Measurements from ENCODE around the gene PIP4K2C.
"Not testable (repeated sequence)": the region's sequence is repeated elsewhere in the genome, so short reads cannot be mapped to it uniquely, and the experiment has no call there.

The PIP4K2C gene

DNA sequence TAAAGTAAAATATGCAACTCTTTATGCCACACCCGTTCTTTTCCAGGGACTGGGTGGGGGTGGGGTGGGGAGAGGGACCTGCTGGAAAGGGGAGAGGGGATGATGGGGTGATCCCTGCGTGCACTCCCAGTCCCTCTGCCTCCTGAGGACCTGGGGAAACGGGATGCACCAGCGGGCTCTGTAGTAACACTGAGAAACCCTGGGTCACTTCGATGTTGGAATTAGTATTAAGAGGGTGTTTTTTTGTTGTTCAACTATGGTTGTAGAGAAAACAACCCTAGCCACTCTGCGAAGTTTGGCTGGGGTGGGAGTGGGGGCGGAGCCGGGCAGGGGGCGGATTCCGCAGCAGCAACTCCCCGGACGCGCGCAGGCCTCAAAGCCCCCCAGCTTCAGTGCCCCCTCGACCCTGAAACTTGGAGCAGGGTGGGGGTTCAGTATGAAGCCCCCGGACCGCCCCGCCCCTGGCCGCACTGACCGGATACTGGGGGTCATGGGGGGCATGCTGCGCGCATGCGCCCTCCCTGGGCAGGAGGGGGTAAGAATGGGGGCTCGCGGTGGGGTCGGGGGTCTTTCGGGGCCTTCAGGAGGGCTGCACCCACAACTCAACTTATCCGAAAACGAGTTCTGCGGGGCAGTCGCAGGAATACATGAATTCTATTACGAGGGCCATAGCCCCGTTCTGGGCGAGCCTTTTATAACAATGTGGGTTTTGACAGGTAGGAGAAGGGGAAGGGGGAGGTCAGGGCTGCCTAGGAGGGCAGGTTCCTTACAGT is 19.0 kb downstream of the PIP4K2C start:
- DNase-seq (ENCODE audit: low read depth): no peak

DNA sequence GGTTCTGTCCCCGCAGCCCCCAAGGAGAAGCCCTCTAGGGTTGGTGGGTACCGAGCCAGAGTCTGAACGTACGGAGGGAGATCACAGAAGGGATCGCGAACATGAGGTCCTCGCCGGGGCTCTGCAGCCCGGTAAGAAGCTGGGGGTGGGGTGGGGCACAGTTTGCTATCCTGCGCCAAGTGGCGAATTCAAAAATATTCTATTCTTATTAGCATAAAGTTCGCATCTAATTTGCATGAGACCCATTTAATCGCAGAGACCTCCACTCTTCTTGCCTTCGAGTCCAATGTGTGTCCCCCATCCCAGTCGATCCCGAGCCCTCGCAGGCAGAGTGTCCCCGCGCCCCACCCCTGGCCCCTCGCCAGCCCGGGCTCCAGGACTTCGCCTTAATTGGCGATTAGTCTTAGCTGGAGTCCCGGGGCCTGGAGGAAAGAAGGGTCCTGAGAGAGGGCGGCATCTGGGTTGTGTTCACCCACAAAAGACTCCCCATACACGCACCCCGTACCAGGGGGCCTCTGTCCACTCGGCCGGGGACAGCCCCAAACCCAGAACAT is 19.6 kb downstream of the PIP4K2C start:
- no peak for DNase-seq (ENCODE audit: low read depth)

DNA sequence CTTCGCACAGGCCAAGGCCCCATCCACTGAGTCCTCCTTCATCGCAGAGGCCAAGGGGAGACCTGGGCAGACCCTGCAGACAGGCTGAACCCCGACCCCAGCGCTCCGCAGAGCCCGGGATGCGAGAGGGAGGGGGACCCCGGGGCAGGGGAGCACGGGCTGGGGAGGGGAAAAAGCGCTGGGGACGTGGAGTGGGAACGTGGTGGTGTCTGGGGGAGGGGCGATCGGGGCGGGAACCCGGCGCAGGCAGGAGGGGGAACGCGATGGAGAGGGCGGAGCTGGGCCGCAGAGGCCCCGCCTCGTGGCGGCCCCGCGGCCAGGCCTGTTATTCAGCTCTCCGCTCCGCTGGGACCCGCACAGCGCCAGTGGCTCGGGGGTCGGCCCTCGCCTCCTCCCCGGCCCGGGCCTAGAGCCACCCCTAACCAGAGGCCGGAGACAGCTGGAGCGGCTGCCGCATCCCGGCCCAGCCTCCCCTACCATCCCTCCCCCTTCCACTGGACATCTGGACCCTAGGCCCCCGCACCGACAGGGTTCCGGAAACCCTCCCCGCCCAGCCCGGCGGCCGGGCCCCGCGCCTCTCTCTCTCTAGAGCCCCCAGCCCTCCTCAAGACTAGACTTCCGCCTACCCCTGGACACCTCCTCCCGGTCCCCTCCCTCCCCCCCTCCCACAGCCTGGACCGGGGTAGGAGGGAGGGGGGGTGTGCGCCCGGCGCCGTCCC is 20.3 kb downstream of the PIP4K2C start, which contains the start of gene ARHGEF25:
ARHGEF25 (plus strand) TSS at position 328 of the 719 bp plus-strand sequence. CDS start 460 bp downstream, outside the sequence.
- DNase-seq (ENCODE audit: low read depth): peak; percentile 30

DNA sequence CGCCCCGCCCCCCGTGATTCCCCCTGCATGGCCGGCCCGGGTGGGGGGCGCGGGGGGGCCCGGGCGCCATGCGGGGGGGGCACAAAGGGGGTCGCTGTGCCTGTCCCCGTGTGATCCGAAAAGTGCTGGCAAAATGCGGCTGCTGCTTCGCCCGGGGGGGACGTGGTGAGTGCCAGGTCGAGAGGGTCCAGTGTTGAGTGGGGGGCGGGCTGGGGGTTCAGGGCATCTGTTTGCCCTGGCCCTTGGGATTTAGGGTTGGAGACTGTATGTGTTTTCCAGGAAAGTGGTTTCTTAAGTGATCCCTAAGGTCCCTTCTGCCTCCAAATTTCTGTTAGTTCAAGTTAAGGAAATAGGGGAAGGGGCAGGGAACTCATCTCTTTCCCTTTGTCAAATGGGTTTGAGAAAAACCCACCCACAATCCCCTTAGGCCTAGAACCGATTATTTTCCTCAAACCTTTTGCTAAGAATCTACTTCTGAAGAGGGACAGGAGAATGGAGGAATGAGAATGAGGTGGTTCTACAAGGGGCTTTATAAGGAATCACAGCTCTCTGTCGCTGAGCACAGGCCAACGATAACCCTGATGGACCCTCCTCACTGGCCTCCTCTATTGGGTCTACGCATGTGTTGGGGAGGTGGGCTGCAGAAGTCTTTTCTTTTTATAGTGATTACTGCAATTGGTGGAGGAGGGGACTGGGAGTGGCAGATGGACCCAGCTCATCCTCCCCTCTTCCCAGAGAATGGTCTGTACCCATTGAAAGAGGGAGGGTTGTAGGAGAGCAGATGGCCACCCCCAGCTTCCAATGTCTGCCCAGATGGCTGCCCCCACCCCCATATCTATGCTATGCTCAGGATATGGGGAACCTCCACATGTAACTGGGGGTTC is 21.1 kb downstream of the PIP4K2C start:
- DNase-seq (ENCODE audit: low read depth): no peak

DNA sequence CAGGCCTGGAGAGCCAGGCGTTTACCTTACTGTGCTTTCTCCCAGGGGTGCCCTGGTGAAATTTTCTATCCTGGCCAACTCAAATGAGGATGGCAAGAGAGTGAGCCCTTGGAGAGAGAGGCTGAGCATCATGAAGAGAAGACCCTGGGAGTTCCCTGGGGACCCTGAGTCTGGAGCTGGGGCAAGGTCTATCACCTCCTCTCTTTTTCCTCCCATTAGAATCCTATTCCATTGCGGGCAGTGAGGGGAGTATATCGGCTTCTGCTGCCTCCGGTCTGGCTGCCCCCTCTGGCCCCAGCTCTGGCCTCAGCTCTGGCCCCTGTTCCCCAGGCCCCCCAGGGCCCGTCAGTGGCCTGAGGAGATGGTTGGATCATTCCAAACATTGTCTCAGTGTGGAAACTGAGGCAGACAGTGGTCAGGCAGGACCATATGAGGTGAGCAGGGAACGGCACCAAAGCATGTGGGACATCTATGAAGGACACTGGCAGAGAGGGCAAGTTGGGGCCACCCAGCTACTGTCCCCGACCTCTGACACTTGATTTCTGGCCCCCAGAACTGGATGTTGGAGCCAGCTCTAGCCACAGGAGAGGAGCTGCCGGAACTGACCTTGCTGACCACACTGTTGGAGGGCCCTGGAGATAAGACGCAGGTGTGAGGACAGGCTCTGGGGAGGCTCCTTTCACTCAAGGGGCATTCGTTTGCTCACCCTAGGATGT is 21.9 kb downstream of the PIP4K2C start:
- no peak for DNase-seq (ENCODE audit: low read depth)

DNA sequence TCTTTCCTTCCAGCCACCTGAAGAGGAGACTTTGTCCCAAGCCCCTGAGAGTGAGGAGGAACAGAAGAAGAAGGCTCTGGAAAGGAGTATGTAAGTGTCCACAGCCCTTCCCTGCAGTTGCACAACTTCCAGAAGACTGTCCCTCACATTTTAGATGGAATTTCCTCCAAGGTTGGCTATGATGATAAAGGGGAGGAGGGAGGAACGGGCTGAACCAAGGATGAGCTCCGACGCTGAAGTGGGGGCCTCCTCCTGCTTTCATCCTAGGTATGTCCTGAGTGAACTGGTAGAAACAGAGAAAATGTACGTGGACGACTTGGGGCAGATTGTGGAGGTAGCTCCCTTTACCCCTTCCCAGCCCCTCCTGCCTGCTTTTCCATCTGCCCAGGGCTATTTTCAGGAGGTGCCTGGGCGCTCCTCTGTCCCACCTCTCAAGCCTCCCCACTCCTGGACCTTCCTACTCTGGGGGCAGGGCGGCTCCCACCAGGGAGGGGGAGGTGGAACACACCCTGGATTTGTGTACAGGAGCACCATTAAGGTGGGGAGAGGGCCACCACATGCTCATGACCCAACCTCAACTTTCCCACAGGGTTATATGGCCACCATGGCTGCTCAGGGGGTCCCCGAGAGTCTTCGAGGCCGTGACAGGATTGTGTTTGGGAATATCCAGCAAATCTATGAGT is 22.6 kb downstream of the PIP4K2C start:
- DNase-seq (ENCODE audit: low read depth): no peak

DNA sequence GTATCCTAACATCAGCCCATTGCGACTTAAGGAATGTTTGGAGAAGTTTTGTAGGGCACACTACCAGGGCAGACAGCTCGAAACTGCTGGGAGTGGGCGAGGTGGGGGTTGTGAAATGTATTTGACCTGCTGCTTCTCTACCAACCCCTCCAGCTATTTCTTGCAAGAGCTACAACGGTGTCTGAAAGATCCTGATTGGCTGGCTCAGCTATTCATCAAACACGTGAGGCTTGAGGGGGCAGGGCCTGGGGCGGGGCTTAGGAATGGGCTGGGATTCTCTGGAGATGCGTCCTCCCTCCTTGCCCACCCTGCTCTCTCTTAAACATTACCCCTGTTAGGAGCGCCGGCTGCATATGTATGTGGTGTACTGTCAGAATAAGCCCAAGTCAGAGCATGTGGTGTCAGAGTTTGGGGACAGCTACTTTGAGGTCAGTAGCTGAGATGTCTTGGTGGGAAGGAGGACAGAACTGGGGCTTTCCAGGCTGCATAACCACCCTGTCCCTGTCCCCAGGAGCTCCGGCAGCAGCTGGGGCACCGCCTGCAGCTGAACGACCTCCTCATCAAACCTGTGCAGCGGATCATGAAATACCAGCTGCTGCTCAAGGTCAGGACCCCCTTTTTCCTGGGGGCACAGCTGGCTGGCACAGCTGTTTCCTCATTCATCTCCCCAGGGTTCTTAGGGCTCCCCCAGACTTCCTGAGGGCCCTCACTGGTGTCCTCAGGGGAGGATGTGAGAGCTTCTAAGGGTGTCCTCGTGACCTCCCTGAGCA is 23.4 kb downstream of the PIP4K2C start:
- no peak for DNase-seq (ENCODE audit: low read depth)

DNA sequence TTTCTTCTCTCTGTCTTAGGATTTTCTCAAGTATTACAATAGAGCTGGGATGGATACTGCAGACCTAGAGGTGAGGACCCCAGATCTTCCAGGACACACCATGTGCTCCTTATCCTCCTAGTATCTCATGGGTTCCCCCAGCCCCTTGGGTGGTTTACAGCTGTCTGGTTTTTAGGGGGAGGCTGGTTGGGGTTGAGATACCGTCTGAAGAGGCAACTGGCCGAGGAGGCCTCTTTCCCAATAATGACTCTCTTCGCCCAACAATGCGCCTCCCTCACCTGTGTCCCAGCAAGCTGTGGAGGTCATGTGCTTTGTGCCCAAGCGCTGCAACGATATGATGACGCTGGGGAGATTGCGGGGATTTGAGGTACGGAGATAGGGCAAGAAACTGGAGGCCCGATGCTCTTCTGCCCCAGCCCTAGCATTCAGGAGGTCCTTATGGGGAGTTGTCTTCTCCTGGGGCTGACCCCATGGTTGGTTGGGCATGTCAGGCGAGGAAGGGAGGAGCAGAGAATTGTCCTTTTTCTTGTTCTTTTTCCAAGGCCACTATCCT is 24.0 kb downstream of the PIP4K2C start:
- no peak for DNase-seq (ENCODE audit: low read depth)

DNA sequence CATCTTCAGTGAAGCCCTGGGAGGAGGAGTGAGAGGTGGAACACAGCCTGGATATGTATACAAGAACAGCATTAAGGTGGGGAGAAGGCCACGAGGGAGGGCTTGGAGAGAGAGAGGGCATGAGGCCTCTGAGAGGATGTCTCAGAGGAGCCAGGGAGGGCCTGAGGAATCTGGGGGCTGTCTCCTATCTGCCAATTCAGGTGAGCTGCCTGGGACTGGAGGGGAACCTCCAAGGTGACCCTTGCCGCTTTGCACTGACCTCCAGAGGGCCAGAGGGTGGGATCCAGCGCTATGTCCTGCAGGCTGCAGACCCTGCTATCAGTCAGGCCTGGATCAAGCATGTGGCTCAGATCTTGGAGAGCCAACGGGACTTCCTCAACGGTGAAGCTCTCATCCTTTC is 24.6 kb downstream of the PIP4K2C start:
- no peak for DNase-seq (ENCODE audit: low read depth)

DNA sequence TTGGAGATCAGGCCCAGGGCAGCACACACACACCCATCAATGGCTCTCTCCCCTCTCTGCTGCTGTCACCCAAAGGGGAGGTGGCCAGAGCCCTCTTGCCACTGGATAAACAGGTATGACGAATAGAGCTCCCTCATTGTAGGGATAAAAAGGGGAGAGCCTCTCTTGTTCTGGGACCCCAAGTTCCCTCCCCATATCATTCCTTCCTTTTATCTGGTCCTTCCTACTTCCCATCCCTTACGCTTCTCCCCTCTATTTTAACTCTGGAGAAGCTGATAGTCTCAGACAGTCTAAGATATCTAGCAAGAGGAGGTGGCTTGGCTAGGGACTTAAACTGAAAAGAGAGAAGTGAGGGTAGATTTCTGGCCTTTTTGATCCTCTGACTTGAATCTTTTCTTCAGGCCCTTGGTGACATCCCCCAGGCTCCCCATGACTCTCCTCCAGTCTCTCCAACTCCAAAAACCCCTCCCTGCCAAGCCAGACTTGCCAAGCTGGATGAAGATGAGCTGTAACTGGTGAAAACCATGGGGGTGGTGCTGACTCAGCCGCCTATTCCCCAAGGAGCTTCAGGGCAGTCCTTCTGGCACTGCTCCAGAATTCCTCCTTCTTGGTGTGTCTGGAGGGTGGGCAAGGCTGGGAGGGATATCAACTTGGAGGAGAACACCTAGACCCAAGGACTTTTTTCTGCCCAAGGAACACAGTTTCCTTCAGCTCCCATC is 25.6 kb downstream of the PIP4K2C start:
- DNase-seq (ENCODE audit: low read depth): no peak

DNA sequence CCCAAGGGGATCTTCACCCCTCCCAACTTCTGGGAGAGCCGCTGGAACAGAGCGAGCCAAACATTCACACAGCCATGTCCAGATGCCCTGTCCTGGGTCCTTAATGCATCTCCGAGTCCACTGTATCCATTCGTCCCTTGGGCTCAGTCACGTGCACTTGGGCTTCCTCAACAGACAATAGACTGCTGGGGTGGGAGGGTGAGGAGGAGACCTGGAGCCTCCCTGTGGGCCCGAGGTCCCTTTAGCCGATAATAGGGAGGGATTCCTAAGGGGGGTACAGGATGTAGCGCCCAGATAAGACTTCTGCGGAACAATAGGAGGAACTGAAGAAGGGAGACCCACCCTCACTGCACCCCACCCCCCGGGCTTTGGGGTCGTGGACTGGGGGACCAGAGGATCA is 26.9 kb downstream of the PIP4K2C start:
- DNase-seq (ENCODE audit: low read depth): no peak

DNA sequence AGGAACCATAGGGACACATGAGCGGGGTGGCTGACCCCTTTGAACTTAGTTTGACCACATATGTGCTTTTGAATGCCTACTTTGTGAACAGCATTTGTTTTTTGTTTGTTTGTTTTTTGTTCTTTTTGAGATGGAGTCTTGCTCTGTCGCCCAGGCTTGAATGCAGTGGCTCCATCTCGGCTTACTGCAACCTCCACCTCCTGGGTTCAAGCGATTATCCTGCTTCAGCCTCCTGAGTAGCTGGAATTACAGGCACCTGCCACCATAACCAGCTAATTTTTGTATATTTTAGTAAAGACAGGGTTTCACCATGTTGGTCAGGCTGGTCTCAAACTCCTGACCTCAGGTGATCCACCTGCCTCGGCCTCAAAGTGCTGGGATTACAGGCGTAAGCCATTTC is 27.4 kb downstream of the PIP4K2C start:
- DNase-seq (ENCODE audit: low read depth): not testable (repeated sequence)

DNA sequence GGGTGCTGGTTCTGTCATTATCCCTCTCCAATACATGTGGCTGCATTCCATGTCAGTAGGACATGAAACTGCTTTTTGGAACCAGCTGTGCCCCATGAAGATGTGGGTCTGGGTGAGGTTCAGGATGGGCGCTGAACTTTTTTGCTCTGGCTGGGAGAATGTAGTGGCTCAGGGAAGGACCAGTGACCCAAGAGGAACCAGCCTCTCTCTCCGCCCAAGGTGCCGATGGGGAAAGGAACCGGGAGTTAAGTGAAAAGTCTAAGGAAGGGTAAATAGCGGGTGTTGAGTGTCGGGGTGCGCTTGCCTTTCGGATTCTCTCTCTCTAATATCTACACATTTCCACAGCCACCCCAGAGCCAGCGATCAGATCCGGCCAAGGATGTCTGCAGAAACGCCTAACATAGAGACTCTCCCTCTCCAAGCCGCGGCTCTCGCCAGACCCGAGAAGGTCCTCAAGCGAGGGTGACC is 28.0 kb downstream of the PIP4K2C start:
- no peak for DNase-seq (ENCODE audit: low read depth)

DNA sequence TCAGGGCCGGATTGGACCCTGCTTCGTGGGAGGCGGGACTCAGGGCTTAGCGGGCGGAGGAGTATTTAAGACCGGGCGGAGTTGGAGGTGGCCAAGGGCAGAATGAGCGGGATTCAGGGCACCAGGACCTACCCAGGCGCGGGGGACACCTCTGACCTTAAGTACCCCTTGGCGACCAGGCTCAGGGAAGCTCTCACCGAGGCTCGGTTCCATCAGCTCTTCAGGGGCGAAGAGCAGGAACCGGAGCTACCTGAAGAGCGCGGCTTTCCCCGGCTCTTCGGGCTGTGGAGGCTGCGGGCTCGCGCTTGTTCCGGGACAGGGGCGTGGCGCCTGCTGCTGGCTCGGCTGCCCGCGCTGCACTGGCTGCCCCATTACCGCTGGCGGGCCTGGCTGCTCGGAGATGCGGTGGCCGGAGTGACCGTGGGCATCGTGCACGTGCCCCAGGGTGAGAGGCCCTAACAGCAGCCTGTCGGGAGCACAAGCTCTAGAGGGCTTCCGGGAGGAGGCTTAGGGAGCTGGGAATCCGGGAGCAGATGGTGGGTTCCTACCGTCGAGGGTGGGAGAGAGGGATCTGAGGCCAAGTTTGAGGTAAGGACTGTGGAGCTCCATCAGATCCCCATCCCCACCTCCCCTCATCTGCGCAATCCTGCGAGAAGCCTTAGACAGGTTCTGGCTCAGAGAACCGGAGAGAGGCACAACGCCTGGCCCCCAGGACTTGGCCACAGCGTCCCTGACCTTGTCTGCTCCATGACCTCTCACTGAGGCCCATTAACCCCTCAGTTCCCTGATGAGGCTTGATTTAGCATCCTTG is 28.6 kb downstream of the PIP4K2C start:
- no peak for DNase-seq (ENCODE audit: low read depth)

DNA sequence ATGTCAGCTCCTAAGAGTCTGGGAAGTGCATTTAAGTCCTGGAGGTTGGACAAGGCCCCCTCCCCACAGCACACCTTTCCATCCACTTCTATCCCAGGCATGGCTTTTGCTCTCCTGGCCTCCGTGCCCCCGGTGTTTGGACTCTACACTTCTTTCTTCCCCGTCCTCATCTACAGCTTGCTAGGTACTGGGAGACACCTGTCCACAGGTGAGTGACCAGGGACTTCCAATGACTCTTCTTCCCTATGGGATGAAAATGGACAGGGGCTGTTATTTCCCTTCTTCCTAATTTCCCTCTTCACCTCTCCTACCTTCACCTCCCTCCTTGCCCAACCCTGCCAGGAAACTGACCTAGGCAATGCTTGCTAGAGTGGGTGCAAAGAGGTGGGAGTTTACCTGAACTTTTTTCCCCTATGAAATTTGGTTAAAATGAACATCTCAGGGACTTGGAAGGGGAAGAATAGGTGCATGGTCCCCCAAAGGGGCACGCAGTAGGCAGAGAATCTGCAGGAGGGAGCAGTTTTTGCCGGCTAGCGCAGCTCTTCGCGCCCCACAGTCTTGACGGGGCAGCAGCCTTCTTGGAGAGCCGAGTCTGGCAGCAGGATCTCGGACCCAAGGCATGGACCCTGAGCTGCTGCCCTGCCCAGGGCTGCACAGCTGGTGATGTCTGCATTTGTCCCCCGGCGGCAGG is 29.4 kb downstream of the PIP4K2C start:
- no peak for DNase-seq (ENCODE audit: low read depth)

DNA sequence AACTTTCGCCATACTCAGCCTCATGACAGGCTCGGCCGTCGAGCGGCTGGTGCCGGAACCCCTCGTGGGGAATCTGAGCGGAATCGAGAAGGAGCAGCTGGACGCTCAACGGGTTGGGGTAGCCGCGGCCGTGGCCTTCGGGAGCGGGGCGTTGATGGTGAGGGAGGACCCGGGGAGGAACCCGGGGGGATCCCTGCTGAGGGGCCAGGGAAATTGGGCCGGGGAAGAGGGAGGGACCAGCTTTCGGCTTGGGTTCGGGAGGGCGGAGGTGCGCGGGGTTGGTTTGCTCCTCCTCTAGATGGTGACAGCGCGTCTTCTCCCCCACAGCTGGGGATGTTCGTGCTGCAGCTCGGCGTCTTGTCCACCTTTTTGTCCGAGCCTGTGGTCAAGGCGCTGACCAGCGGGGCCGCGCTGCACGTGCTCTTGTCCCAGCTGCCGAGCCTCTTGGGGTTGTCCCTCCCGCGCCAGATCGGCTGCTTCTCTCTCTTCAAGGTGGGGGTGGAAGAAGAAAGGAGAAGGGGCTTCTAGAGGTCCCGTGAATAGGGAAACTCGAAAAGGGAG is 30.0 kb downstream of the PIP4K2C start:
- DNase-seq (ENCODE audit: low read depth): no peak
